ENCODE data around the gene CD72. TPM values are rescaled to one million over a fixed set of nuclear protein-coding genes. Genes with fewer than 3 reads are reported as not detected.

The CD72 gene
- not detected in 2 replicates for total RNA-seq

GRCh38 chr9:35618325-35618727 is at the start of gene CD72:
Gene CD72 (minus strand): TSS chr9:35618413. CDS start chr9:35618303, 110 bp downstream.

GRCh38 chr9:35664531-35665470 is 46.6 kb upstream of the CD72 start, which contains the start of gene ARHGEF39:
Gene ARHGEF39 (minus strand): TSS chr9:35665195. CDS start chr9:35665169, 26 bp downstream.

GRCh38 chr9:35658137-35658967 is 40.1 kb upstream of the CD72 start, which contains the start of gene CCDC107:
Gene CCDC107 (plus strand): TSS chr9:35658292. CDS start chr9:35658380, 88 bp downstream.

GRCh38 chr9:35657546-35658136 is 39.4 kb upstream of the CD72 start, which contains the start of gene RMRP:
Gene RMRP (minus strand): TSS chr9:35658019.

GRCh38 chr9:35650341-35651158 is 32.3 kb upstream of the CD72 start, which contains the start of gene SIT1:
Gene SIT1 (minus strand): TSS chr9:35650931. CDS start chr9:35650853, 78 bp downstream.

GRCh38 chr9:35604578-35605350 is 13.4 kb downstream of the CD72 start, which contains the start of gene TESK1:
Gene TESK1 (plus strand): TSS chr9:35605262. CDS start chr9:35605620, 358 bp downstream.

Other genes with a start within 250 kb of the CD72 start
- gene RUSC2, start 128.3 kb downstream of the CD72 start, total RNA-seq, result 44.2 and 47.0 TPM in 2 replicates
- gene TESK1, start 13.2 kb downstream of the CD72 start, total RNA-seq, result 9.2 and 10.3 TPM in 2 replicates
- not detected in 2 replicates for gene SIT1, start 32.5 kb upstream of the CD72 start, total RNA-seq
- 1,920 and 1,967 TPM in 2 replicates for gene RMRP, start 39.6 kb upstream of the CD72 start, total RNA-seq
- 13.1 and 25.2 TPM in 2 replicates for gene CCDC107, start 39.9 kb upstream of the CD72 start, total RNA-seq
- gene ARHGEF39, start 46.8 kb upstream of the CD72 start, total RNA-seq, result 3.1 and 3.5 TPM in 2 replicates
- not detected in 2 replicates for gene CA9, start 55.5 kb upstream of the CD72 start, total RNA-seq
- gene TPM2, start 71.5 kb upstream of the CD72 start, total RNA-seq, result 6.3 and 13.4 TPM in 2 replicates
- 266 and 304 TPM in 2 replicates for gene TLN1, start 113.8 kb upstream of the CD72 start, total RNA-seq
- gene CREB3, start 114.3 kb upstream of the CD72 start, total RNA-seq, result 74.7 and 85.8 TPM in 2 replicates
- gene GBA2, start 130.8 kb upstream of the CD72 start, total RNA-seq, result 26.6 and 29.1 TPM in 2 replicates
- gene RGP1, start 130.9 kb upstream of the CD72 start, total RNA-seq, result 11.1 and 12.1 TPM in 2 replicates
- gene MSMP, start 135.9 kb upstream of the CD72 start, total RNA-seq, result 1.0 and 3.6 TPM in 2 replicates
- gene NPR2, start 173.2 kb upstream of the CD72 start, total RNA-seq, result 5.1 and 7.9 TPM in 2 replicates
- gene SPAG8, start 193.8 kb upstream of the CD72 start, total RNA-seq, result 0.20 TPM in 1 of 2 replicates, not detected in the other
- 17.2 and 20.4 TPM in 2 replicates for gene HINT2, start 196.6 kb upstream of the CD72 start, total RNA-seq
- not detected in 2 replicates for gene FAM221B, start 210.3 kb upstream of the CD72 start, total RNA-seq
- gene TMEM8B, start 210.8 kb upstream of the CD72 start, total RNA-seq, result 0.27 and 0.79 TPM in 2 replicates

Data from mammary microvascular endothelial cell (primary cell).